Motor neuron (in vitro differentiated cells): Measurements from ENCODE around the gene GHITM. TPM values are rescaled to one million over a fixed set of nuclear protein-coding genes. Genes with fewer than 3 reads are reported as not detected.
"Not testable (repeated sequence)": the region's sequence is repeated elsewhere in the genome, so short reads cannot be mapped to it uniquely, and the experiment has no call there.

Experiments used
- ATAC-seq, 8 experiments: fragments of 200-7000 bp; cut with Tn5 transposase; replicated peaks in 6 of 8; 2 replicates each; pipeline ENCODE4 v1.8.0; 2021; ENCODE audit warnings: mild to moderate bottlenecking in 8 of 8, moderate library complexity in 8 of 8
- H3K27ac ChIP-seq, 2 donors: fragments of 250-450 bp; sonication (Bioruptor Pico); 2 replicates each; pipeline ENCODE4 v1.9.0; 2021; ENCODE audit warnings: antibody characterized with exemption in 2 of 2, mild to moderate bottlenecking in 2 of 2, moderate library complexity in 1 of 2
- H3K4me1 ChIP-seq, 2 donors: fragments of 250-450 bp; sonication (Bioruptor Pico); replicated peaks in 1 of 2; 2 replicates each; pipeline ENCODE4 v1.6.1; 2021; ENCODE audit warnings: antibody characterized with exemption in 2 of 2, mild to moderate bottlenecking in 2 of 2, moderate library complexity in 1 of 2
- H3K4me3 ChIP-seq, 5 donors: fragments of 250-450 bp; sonication (Bioruptor Pico); 2 replicates each; pipeline ENCODE4 v1.9.0; 2021; ENCODE audit warnings: antibody characterized with exemption in 5 of 5, mild to moderate bottlenecking in 5 of 5, moderate library complexity in 4 of 5
- WGBS, 10 experiments: fragments of 450-650 bp; shearing (Covaris generic); methylation state at CpG; one replicate each; pipeline ENCODE4 v1.0.0; 2022; 5-methylcytosine and 5-hydroxymethylcytosine counted together
- in situ Hi-C, 9 experiments: fragments of 400-800 bp; cut with MboI; loops; one replicate each; pipeline ENCODE4 v1.15.0; 2021; ENCODE audit warnings: low sequenced_read_pairs in 9 of 9, low pct_unique_long_range_greater_than_20kb in 2 of 9; ENCODE audit not compliant: unreplicated experiment in 9 of 9
- total RNA-seq, 8 experiments: library from RNA; unstranded; fragments of 300-600 nt; gene quantifications; 2 replicates each; pipeline versions ENCODE4 v1.2.3 to v1.2.4, GENCODE V29; 2022

GHITM gene
- total RNA-seq, 8 experiments from 2014 or later = 132 to 306 (median 173) TPM

DNA sequence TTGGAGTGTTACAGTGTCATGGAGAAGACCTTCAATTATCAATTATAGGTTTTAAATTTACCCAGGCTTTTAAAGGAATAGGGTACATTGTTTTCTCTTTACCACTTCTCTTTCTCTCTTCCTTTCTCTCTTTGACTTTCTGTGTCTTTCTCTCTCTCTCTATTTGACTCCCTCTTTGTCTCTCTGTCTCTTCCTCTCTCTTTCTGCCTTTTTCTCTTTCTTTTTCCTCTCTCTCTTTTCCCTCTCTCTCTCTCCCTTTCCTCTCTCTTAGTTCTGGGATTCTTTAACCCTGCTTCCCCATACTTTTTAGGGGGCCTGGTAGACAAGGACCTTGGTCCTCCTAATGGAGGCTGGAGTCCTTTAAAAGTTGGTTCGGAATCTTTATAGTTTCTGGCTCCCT is 15.9 kb upstream of the GHITM start:
- WGBS, 10 experiments = 0 to 100% (median 78%) methylated on average over 1 of the region's 1 CpG; no CpG with 5 or more reads in 1 of the 10 experiments
- H3K4me1 ChIP-seq = peaks cover 0 to under 1% of the 10 kb centered on the region in 2 donors
- no peak overlapping the region for H3K4me3 ChIP-seq
- no peak for ATAC-seq
- no peak overlapping the region for H3K27ac ChIP-seq
- in situ Hi-C loops = no loop called here

DNA sequence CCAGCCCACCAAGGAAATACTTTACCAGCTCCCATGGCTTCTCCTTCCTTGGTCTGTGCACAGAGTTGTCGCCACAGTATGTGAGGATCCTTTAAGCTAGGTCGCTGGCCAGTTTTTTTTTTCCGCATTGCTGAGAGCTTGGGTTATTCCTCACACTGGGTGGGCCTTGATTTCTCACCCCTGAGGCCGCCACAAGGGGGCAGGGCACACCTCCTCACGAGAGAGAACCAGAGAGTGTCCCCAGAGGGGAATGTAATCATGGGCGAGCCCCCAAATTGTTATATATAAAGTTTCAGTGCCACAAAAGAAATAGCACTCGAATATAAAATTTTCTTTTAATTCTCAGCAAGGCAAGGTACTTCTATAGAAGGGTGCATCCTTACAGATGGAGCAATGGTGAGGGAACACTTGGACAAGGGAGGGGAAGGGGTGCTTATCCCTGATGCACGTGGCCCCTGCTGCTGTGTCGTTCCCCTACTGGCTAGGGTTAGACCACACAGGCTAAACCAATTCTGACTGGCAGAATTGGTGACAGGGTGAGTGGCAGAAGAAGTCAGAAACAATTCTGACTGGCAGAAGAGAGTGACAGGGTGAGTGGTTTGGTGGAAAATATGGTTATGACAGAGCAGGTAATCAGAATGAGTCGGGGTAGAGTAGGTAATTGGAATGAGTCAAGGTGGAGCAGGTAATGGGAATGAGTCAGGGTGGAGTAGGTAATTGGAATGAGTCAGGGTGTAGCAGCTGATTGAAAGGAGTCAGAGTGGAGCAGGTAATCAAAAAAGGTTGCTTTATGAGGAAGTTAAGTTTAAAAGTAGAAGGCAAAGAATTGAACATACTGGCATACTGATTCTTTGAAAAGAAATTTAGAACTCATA is 13.2 kb upstream of the GHITM start:
- H3K4me3 ChIP-seq, in situ Hi-C loops, H3K27ac ChIP-seq, H3K4me1 ChIP-seq, ATAC-seq: not testable (repeated sequence)
- WGBS, 10 experiments = 30 to 100% (median 45%) methylated on average over 1 to 9 of the region's 10 CpGs

DNA sequence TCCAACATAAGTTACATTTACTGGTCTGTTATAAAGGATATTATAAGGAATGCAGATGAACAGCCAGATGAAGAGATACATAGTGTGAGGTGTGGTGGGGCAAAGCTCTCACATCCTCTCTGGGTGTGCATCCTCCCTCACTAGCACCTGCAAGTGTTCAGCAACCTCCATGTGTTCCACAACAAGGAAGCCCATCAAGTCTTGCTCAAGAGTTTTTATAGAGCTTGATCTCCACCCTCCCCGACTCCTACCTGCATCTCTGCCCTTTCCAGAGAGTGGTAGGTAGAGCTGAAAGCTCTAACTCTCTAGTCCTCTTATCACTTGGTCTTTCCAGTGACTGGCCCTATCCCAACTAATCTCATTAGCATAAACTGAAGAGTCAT is 12.5 kb upstream of the GHITM start:
- no peak overlapping the region for H3K4me3 ChIP-seq
- ATAC-seq = no peak
- in situ Hi-C loops = no loop called here
- no peak overlapping the region for H3K27ac ChIP-seq
- H3K4me1 ChIP-seq = no peaks in the 10 kb centered on the region
- 0 to 100% (median 82%) methylated on average over 1 of the region's 1 CpG; no CpG with 5 or more reads in 5 of the 10 experiments for WGBS, 10 experiments

DNA sequence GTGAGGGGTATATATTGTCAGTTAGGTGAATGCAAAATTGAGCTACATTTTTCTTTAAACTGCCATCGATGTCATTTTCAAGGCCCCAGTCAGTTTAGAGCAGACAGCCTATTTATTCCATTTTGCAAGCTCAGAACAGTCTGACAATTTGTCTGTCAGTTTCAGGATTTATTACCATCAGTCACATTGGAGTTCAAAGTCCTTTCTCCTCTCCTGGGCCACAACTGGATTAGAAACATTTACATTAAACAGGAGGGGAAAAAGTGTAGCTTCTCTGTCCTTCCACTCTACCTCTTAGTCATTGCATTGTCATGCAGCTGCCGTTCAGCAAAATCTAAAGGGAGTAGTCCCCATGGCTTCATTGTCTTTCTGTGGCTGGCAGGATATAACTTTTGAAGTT is 3.5 kb upstream of the GHITM start:
- ATAC-seq = no peak
- Histone ChIP-seq H3K4me1 (peaks cover 6 to 9% of the 10 kb centered on the region in 2 donors), H3K4me3 (no peak overlapping the region), H3K27ac (no peak overlapping the region)
- in situ Hi-C loops = no loop called here
- WGBS, 10 experiments = 30 to 100% (median 42%) methylated on average over 1 to 2 of the region's 2 CpGs; no CpG with 5 or more reads in 2 of the 10 experiments

DNA sequence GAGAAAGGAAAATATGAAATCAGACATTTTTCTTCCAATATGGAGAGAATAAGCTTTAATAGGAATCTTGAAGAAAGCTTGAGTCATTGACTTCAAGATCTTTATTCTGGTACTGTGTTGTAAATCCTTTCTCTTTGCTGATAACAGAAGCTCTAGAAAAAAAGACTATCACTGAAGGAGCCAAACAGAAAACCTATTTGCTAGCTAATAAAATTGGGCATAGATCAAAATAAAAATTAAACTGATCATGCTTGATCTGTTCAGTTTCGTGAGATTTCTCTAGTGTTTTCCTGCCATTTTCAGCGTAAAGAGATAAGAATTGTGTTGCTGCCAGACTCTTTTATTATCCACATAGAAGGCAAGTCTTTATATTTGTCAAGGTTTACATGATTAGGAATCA is 1.5 kb upstream of the GHITM start:
- Histone ChIP-seq H3K4me3 (no peak overlapping the region), H3K4me1 (peaks cover 9 to 19% of the 10 kb centered on the region in 2 donors), H3K27ac (no peak overlapping the region)
- ATAC-seq = no peak
- WGBS, 10 experiments = 81 to 100% (median 94%) methylated on average over 2 of the region's 2 CpGs; no CpG with 5 or more reads in 1 of the 10 experiments
- in situ Hi-C loops = no loop called here

DNA sequence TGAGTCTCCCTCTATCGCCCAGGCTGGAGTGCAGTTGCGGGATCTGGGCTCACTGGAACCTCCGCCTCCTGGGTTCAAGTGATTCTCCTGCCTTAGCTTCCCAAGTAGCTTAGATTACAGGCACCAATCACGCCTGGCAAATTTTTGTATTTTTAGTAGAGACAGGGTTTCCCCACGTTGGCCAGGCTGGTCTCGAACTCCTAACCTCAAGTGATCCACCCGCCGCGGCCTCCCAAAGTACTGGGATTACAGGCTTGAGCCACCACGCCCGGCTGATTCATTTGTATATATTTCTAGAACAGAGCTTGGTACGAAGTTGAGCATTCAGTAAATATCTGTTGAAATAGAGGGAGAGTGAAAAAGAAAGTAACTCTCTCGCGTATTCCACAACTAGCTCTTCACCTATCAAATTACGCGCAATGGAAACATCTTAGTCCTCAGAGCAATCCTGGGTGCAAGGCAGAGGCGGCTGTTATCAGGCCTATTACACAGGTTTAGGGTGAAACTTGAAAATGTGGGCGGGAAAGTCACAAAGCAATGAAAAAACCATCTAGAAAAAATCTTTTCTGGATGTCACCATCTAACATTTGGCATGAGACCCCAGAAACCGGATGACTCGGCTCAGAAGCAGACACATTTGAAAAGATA is 707 bp upstream of the GHITM start:
- WGBS, 10 experiments = 71 to 93% (median 81%) methylated on average over 1 to 20 of the region's 20 CpGs
- no peak for ATAC-seq
- peak overlapping the region; percentile 46 to 64 for H3K27ac ChIP-seq
- H3K4me1 ChIP-seq = peaks cover 9 to 19% of the 10 kb centered on the region in 2 donors
- in situ Hi-C loops = no loop called here
- peak overlapping the region; percentile 15 to 89 (median 22) for H3K4me3 ChIP-seq

DNA sequence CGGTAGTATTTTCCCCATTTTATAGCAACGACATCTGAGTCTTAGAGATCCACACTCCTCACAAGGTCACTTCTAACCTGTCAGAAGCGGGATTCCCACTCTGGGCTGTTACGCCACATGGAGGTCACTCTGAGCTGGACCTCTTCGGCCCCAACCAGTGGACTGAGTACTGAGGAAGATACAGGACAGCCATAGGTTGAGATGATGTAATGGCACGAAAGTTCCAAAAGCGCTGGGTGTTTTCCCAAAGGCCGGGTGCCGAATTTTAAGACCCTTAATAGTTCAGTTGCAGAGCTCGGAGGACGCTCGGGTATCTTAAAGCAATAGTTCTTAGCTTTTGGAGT is 699 bp downstream of the GHITM start:
- H3K4me3 ChIP-seq = peak overlapping the region; percentile 56 to 89 (median 73)
- 0 to 18% (median 4%) methylated on average over 1 to 7 of the region's 12 CpGs; no CpG with 5 or more reads in 2 of the 10 experiments for WGBS, 10 experiments
- H3K4me1 ChIP-seq = peaks cover 9 to 19% of the 10 kb centered on the region in 2 donors
- in situ Hi-C loops = loop anchor here in 1 of 9 experiments (10.0 kb wide), 1 partner anchor 55 kb away; the partner anchor contains the start of gene CDHR1
- ATAC-seq = peak; percentile 3 to 57 (median 32)
- H3K27ac ChIP-seq = peak overlapping the region; percentile 81 to 95

DNA sequence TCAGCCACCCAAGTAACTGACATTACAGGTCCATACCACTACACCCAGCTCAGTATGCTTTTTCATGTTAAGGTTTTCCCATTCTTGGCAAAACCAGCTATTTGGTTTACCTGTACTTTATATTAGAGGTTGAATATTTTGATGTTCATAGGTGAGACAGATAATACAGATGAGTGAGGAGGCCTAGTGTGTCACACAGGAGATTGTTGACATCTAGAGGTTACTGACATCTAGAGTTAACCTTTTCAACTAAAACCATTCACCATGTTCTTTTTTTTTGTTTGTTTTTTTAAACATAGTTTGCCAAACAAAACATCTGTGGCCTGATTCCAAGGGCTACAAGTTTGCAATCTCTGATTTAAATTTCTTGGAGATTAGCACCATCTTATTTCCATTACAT is 8.0 kb downstream of the GHITM start:
- in situ Hi-C loops = loop anchor here in 1 of 9 experiments (10.0 kb wide), 1 partner anchor 47 kb away; the partner anchor contains the start of gene CDHR1
- no peak for ATAC-seq
- Histone ChIP-seq H3K27ac (no peak overlapping the region), H3K4me1 (no peaks in the 10 kb centered on the region), H3K4me3 (no peak overlapping the region)

DNA sequence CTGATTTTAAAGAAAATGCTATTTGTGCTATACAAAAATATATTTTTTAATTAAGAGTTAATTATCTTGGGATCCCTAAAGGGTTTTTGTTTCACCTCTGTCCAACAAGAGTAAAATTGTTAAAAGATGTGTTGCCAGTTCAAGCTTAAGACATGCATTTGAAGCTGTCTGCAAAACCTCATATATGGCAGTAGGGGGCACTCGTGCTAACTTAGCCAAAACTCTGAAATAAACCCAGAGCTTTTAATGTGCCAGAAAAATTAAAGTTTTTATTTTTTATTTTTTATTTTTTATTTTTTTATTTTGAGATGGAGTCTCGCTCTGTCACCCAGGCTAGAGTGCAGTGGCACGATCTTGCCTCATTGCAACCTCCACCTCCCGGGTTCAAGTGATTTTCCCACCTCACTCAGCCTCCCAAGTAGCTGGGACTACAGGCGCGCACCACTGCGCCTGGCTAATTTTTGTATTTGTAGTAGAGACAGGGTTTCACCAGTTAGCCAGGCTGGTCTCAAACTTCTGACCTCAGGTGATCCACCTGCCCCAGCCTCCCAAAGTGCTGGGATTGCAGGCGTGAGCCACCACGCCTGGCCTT is 8.8 kb downstream of the GHITM start:
- H3K27ac ChIP-seq, H3K4me1 ChIP-seq, H3K4me3 ChIP-seq: not testable (repeated sequence)
- peak in 2 of 8 experiments; percentile 22 to 49 for ATAC-seq
- in situ Hi-C loops = loop anchor here in 1 of 9 experiments (10.0 kb wide), 1 partner anchor 47 kb away; the partner anchor contains the start of gene CDHR1
- 40 to 96% (median 68%) methylated on average over 2 to 9 of the region's 9 CpGs; no CpG with 5 or more reads in 2 of the 10 experiments for WGBS, 10 experiments

DNA sequence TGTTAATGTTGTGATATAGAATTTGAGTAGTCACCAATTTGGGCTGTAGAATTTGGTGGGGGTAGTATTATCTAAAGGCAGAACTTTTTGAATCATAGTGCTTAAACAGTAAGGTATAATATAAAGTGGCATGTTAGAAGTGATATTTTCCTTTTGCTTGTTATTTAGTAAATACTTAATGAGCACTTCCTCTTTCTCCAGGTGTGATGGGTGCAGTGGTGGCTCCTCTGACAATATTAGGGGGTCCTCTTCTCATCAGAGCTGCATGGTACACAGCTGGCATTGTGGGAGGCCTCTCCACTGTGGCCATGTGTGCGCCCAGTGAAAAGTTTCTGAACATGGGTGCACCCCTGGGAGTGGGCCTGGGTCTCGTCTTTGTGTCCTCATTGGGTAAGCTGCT is 10.5 kb downstream of the GHITM start:
- no peak for ATAC-seq
- Histone ChIP-seq H3K4me3 (no peak overlapping the region), H3K27ac (no peak overlapping the region), H3K4me1 (no peaks in the 10 kb centered on the region)
- in situ Hi-C loops = loop anchor here in 1 of 9 experiments (10.0 kb wide), 1 partner anchor 45 kb away; the partner anchor contains the start of gene CDHR1
- 80 to 100% (median 100%) methylated on average over 1 to 2 of the region's 2 CpGs; no CpG with 5 or more reads in 3 of the 10 experiments for WGBS, 10 experiments

DNA sequence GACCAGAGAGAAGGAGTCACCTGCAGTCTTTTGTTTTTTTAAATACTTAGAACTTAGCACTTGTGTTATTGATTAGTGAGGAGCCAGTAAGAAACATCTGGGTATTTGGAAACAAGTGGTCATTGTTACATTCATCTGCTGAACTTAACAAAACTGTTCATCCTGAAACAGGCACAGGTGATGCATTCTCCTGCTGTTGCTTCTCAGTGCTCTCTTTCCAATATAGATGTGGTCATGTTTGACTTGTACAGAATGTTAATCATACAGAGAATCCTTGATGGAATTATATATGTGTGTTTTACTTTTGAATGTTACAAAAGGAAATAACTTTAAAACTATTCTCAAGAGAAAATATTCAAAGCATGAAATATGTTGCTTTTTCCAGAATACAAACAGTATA is 13.5 kb downstream of the GHITM start:
- no peak overlapping the region for H3K27ac ChIP-seq
- in situ Hi-C loops = no loop called here
- ATAC-seq = no peak
- peaks cover 7 to 16% of the 10 kb centered on the region in 2 donors for H3K4me1 ChIP-seq
- H3K4me3 ChIP-seq = no peak overlapping the region

DNA sequence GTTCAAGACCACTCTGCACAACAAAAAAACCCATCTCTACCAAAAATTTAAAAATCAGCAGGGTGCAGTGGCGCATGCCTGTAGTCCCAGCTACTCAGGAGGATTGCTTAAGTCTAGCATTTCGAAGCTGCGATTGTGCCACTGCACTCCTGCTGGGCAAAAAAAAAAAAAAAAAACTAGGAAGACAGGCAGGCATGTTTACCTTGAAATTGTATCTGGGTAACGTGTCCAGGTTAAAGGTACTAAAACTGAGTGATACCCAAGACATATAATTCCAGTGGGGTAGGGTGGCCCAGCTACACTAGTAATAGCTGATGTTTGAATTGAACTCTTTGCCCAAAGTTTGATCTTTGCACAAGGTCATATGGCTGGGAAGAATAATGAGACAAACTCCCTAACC is 16.2 kb downstream of the GHITM start:
- in situ Hi-C loops = no loop called here
- H3K27ac ChIP-seq = no peak overlapping the region
- 80 to 100% (median 90%) methylated on average over 1 to 4 of the region's 4 CpGs; no CpG with 5 or more reads in 1 of the 10 experiments for WGBS, 10 experiments
- H3K4me3 ChIP-seq = no peak overlapping the region
- peaks cover 7 to 18% of the 10 kb centered on the region in 2 donors for H3K4me1 ChIP-seq
- ATAC-seq = no peak

DNA sequence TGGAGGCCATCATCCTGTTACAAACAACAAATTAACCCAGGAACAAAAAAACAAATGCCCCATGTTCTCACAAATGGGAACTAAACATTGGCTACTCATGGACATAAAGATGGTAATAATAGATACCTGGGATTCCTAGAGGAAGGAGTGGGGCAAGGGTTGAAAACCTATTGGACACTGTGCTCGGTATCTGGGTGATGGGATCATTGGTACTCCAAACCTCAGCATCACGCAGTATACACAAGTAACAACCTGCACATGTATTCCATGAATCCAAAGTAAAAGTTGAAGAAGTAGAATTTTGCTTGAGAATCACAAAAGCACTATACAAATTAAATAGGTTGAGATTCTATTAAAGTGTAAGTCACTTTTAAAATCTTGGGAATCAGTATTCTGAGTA is 16.7 kb downstream of the GHITM start:
- 67 to 100% (median 92%) methylated on average over 1 to 2 of the region's 2 CpGs; no CpG with 5 or more reads in 1 of the 10 experiments for WGBS, 10 experiments
- in situ Hi-C loops = no loop called here
- ATAC-seq = no peak
- H3K4me3 ChIP-seq = no peak overlapping the region
- H3K27ac ChIP-seq = no peak overlapping the region
- H3K4me1 ChIP-seq = peaks cover 7 to 22% of the 10 kb centered on the region in 2 donors
